Activated CD8-positive, alpha-beta memory T cell treated with anti-CD3 and anti-CD28 coated beads, Interleukin-2, amount 10 ng/mL, durations not matched to agents 7 days and 5 days (primary cell): ENCODE data around the gene PSD. TPM values are rescaled to one million over a fixed set of nuclear protein-coding genes. Genes with fewer than 3 reads are reported as not detected.

Experiments
- ATAC-seq: fragments of 150-1000 bp; cut with Tn5 transposase; one replicate; pipeline ENCODE4 v1.10.0; 2021; ENCODE audit warnings: moderate library complexity
- CTCF ChIA-PET: fragments of 350-600 bp; sonication (Branson Sonifier 250); formaldehyde crosslinking; loops from one replicate; lab custom pipeline; 2021; ENCODE audit warnings: antibody characterized with exemption; lab: Charles Lee
- DNase-seq: peaks from one replicate; pipeline ENCODE4 v3.0.0-alpha.2; 2020
- H3K27ac Mint-ChIP-seq: one replicate; pipeline ENCODE4 v1.8.0; 2021; ENCODE audit warnings: mild to moderate bottlenecking, mixed read lengths
- H3K27me3 Mint-ChIP-seq: one replicate; pipeline ENCODE4 v1.8.0; 2021; ENCODE audit warnings: mixed read lengths
- H3K36me3 Mint-ChIP-seq: one replicate; pipeline ENCODE4 v1.8.0; 2021; ENCODE audit warnings: mild to moderate bottlenecking, mixed read lengths
- H3K4me1 Mint-ChIP-seq: one replicate; pipeline ENCODE4 v1.8.0; 2021; ENCODE audit warnings: mixed read lengths
- H3K4me3 Mint-ChIP-seq: one replicate; pipeline ENCODE4 v1.8.0; 2021; ENCODE audit warnings: mild to moderate bottlenecking, moderate library complexity, mixed read lengths
- H3K9me3 Mint-ChIP-seq: one replicate; pipeline ENCODE4 v1.8.0; 2022; ENCODE audit warnings: low read depth, mixed read lengths
- total RNA-seq, 2 experiments: library from RNA; stranded (reverse); gene quantifications; one replicate each; pipeline ENCODE4 v1.2.3, GENCODE V29; 2021

The PSD gene
- total RNA-seq, 2 experiments from 2014 or later, result 2.8 to 2.9 TPM

DNA sequence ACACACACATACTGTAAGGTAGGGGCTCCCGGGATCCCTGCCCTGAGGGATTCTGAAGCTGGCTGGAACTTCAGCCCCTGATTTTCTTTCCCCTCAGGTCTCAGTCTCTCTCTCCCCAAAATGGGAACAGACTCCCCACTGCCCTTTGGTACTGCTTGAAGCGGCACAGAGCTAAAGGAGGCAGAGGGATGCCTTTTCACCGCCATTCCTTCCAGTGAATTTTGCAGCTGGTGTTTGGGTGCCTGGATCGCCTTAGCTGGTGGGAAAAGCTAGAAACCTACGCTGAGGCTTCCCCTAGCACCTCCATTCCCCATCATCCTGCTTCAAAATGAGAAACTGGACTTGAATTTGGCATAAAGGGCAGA lies 16.5 kb upstream of the PSD start:
- Mint-ChIP-seq H3K27me3 (no peaks in the 10 kb centered on the region), H3K4me1 (peaks cover 56% of the 10 kb centered on the region), H3K9me3 (no peaks in the 10 kb centered on the region), H3K36me3 (peaks cover 13% of the 10 kb centered on the region), H3K27ac (peak overlapping the region; percentile 89), H3K4me3 (peak overlapping the region; percentile 80)
- DNase-seq (no peak), ATAC-seq (no peak)
- CTCF ChIA-PET, result interaction anchor here (1.2 to 8.0 kb wide), 5 partner anchors 9 to 266 kb away, joined by 3 to 82 read pairs (median 6); partner anchors contain the start of gene FBXL15

DNA sequence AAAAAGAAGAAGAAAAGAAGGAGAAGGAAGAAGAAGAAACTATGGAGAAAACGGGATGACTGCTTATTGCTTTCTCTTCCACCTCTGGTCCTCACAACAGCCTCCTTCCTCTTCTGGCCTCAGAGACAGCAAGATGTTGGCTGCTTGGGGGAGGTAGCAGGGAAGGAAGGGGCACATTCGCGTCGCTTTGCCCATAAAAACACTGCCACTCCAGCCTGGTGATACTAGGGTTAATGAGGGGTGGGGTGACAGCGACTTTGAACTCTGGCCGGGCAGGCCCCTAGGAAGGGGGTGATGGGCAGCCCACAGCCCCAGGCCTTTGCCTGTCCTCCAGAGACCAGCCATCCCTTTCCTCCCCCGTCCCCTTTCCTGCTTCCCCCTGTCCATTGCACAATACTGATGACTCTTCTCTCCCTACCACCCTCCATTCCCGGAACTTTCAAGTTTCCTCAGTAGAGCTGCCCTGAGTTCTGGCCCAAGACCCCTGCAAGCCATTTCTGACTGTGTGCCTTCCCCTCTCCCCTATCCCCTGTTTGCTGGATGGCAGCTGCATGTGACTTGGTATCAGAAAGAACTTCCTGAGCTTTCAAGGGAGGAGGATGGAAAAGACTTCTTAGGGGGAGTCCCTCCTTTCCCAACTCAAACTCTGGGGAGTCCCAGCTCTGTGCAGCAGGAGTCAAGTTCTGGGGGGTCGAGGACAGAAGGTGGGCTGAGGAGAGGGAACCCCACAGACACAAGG lies 16.0 kb upstream of the PSD start:
- H3K36me3 Mint-ChIP-seq, result peaks cover 13% of the 10 kb centered on the region
- H3K4me1 Mint-ChIP-seq, result peaks cover 56% of the 10 kb centered on the region
- CTCF ChIA-PET, result interaction anchor here (0.6 to 8.0 kb wide), 7 partner anchors 10 to 265 kb away, joined by 3 to 82 read pairs (median 6); partner anchors contain the start of gene FBXL15
- H3K27ac Mint-ChIP-seq, result peak overlapping the region; percentile 89
- H3K4me3 Mint-ChIP-seq, result peak overlapping the region; percentile 80
- ATAC-seq (no peak), DNase-seq (no peak)
- H3K9me3 Mint-ChIP-seq, result no peaks in the 10 kb centered on the region
- H3K27me3 Mint-ChIP-seq, result no peaks in the 10 kb centered on the region

DNA sequence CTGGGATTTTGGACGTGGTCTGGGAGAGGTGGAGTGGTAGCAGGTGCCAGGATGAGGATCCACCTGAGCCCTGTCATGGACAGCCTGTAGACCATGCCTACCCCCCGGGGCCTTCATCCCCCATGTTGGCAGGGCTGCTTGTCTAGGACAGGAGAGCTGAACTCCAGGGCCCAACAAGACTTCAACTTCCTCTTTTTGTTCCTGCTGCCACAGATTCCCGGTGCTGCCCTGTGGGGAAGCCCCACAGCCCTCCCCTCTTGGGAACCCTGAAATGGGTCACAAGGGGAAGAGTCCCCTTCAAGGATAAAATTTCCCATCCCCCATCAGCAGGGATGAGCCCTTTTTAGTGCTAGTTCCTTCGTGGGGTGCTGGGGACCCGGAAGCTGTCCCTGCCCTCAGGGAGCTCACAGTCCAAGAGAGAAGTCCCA lies 15.0 kb upstream of the PSD start:
- no peaks in the 10 kb centered on the region for H3K9me3 Mint-ChIP-seq
- CTCF ChIA-PET, result interaction anchor here (0.6 to 8.0 kb wide), 6 partner anchors 11 to 203 kb away, joined by 3 to 82 read pairs (median 4); partner anchors contain the start of gene FBXL15
- H3K27ac Mint-ChIP-seq, result peak overlapping the region; percentile 95
- H3K4me3 Mint-ChIP-seq, result peak overlapping the region; percentile 91
- ATAC-seq (no peak), DNase-seq (no peak)
- peaks cover 13% of the 10 kb centered on the region for H3K36me3 Mint-ChIP-seq
- peaks cover 58% of the 10 kb centered on the region for H3K4me1 Mint-ChIP-seq
- H3K27me3 Mint-ChIP-seq, result no peaks in the 10 kb centered on the region

DNA sequence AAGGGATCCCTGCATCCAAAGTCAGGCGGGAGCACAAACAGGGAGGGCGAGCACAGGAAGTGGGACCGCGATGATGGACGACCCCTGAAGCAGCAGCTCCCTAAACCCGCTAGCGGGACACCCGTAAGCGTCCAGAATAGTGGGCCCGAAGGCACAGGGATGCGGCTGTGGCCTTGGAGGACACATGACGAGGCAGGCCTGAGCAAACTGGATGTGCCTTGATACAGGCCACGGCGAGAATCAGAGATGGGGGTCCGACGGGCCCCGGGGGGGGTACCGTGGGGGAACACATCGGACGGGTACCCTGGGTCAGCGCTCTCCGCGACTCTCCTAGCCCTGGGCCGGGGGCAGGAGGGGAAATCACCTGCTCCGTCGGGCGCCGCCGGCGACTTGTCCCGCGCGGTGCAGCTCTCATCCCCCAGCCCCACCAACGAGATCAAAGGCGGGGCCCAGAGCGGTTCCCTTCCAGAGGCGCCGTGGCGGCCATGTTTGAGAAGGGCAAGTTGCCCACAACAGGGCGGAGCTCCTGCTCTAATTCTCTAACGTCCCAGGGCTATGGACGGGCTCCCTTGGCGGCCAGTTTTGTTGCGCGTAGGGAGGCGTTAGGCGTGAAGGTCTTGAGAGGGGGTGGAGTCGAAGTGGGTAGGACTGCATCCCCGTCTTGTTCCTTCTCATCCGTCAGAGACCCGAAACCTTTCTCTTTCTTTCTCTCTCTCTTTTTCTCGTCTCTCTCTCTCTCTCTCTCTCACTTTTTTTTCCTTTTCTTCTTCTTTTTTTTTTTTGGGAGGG lies 13.8 kb upstream of the PSD start, which contains the start of gene CUEDC2:
TSS of gene CUEDC2 (minus strand) at position 413 of the 789 bp plus-strand sequence. CDS start 7,386 bp downstream, outside the sequence.
- peaks cover 4% of the 10 kb centered on the region for H3K36me3 Mint-ChIP-seq
- peak; percentile 99 for DNase-seq
- no peaks in the 10 kb centered on the region for H3K9me3 Mint-ChIP-seq
- peak; percentile 95 for ATAC-seq
- H3K4me1 Mint-ChIP-seq, result peaks cover 53% of the 10 kb centered on the region
- H3K27ac Mint-ChIP-seq, result peak within 1 kb of the TSS; percentile 95
- H3K4me3 Mint-ChIP-seq, result peak within 1 kb of the TSS; percentile 91
- H3K27me3 Mint-ChIP-seq, result no peaks in the 10 kb centered on the region
- CTCF ChIA-PET, result interaction anchor here (0.6 to 8.0 kb wide), 14 partner anchors 10 to 1484 kb away, joined by 3 to 82 read pairs (median 3); partner anchors contain the start of genes C10orf95, FBXL15 and SUFU

DNA sequence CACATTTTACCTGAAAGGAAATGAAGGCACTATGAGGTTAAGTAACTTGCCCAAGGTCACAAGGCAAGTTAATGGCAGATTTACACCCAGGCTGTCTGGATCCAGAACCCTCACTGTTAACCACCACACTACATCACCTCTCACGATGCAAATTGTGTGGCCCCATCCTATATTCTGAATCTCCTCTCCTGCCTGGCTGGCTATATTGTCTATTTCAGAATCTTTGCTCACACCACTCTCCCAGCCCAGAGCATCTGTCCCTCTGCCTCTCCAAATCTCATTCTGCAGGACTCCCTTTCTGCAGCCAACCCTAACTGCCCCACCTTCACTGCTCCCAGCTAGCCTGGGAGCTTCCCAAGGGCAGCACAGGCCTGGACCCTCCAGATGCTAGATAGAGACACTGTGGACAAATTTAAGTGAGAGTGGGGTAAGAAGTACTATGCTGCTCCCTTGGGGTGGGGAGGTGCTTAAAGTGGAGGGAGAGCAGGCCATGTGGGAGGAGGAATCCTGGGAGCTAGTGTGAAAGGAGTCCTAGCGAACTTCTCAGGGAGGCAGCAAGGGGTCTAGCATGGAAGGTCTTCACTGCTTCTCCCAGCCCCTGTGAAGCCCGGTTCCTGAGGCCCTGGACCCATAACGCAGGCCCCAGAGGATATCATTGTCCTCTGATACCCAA lies 13.0 kb upstream of the PSD start:
- Mint-ChIP-seq H3K27ac (peak overlapping the region; percentile 95), H3K9me3 (no peaks in the 10 kb centered on the region), H3K4me3 (peak overlapping the region; percentile 91), H3K4me1 (peaks cover 50% of the 10 kb centered on the region), H3K36me3 (peaks cover under 1% of the 10 kb centered on the region), H3K27me3 (no peaks in the 10 kb centered on the region)
- DNase-seq (no peak), ATAC-seq (no peak)
- CTCF ChIA-PET, result interaction anchor here (1.0 to 8.0 kb wide), 8 partner anchors 9 to 200 kb away, joined by 3 to 82 read pairs (median 4); partner anchors contain the start of genes C10orf95, FBXL15 and SUFU

DNA sequence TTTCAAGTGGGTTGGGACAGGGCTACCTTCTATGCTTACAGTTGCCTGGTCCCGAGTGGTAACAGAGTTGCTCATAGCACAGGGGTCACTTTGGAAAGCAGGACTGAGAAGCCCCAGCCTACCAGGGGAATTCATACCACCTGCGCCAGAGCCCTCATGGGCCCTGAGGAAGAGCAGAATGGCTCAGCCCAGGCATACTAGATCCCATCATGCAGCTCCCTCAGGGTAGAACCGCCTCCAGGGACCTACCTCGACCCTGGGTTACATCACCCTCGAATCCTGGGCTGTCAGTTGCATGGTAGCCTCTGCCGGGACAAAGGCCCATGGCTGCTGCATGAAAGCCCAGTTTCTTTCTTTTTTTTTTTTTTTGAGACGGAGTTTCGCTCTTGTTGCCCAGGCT lies 10.9 kb upstream of the PSD start:
- no peak for ATAC-seq
- H3K36me3 Mint-ChIP-seq, result no peaks in the 10 kb centered on the region
- H3K27ac Mint-ChIP-seq, result no peak overlapping the region
- H3K27me3 Mint-ChIP-seq, result no peaks in the 10 kb centered on the region
- H3K4me1 Mint-ChIP-seq, result peaks cover 33% of the 10 kb centered on the region
- CTCF ChIA-PET, result interaction anchor here (8.0 kb wide), 1 partner anchor 7 kb away, joined by 82 read pairs; the partner anchor contains the start of gene FBXL15
- DNase-seq, result no peak
- H3K4me3 Mint-ChIP-seq, result no peak overlapping the region
- H3K9me3 Mint-ChIP-seq, result no peaks in the 10 kb centered on the region

DNA sequence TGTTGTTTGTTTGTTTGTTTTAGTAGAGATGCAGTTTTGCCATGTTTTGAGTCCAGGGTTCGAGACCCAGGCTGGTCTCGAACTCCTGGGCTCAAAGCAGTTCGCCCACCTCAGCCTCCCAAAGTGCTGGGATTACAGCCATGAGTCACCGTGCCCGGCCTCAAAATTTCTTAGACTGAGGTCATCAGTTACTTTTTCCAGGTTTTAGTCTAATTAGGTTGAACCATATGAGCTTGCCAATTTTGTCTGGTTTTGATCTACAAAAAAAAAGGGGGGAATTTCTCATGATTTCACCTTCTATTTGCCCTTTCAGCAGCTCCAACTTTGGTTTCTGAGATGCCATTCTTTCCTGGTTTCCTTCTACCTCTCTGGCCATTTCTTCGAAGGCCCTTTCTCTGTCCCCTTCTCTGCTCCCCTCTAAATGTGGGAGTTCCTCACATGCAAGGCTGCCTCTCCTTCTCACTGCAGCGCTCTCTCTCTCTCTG lies 8.3 kb upstream of the PSD start:
- H3K4me1 Mint-ChIP-seq, result peaks cover 35% of the 10 kb centered on the region
- no peaks in the 10 kb centered on the region for H3K36me3 Mint-ChIP-seq
- CTCF ChIA-PET, result interaction anchor here (2.0 kb wide), 1 partner anchor 52 kb away, joined by 4 read pairs; no protein-coding TSS in a partner anchor
- H3K9me3 Mint-ChIP-seq, result no peaks in the 10 kb centered on the region
- no peak for DNase-seq
- no peaks in the 10 kb centered on the region for H3K27me3 Mint-ChIP-seq
- no peak overlapping the region for H3K27ac Mint-ChIP-seq
- no peak overlapping the region for H3K4me3 Mint-ChIP-seq
- ATAC-seq, result no peak

DNA sequence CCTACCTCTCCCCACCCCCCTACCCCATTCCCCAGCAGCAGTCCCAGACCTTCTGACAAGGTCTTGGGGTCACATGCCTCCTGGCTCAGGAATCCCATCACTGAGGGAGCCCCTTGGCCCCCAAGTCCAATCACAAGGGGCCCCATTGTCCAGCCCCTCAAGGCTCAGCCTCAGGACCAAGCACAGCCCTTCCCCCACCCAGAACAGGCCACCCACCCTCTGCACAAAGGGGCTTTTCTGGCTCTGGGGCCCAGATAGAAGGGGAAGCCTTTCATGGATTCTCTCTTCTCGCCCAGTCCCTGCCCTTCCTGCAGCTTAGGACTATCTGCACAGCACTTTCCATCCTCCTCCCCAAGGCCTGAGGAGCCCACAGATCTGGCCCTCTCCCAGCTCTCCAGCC lies 6.9 kb upstream of the PSD start:
- H3K27ac Mint-ChIP-seq, result no peak overlapping the region
- H3K4me3 Mint-ChIP-seq, result no peak overlapping the region
- H3K27me3 Mint-ChIP-seq, result no peaks in the 10 kb centered on the region
- peaks cover 31% of the 10 kb centered on the region for H3K4me1 Mint-ChIP-seq
- CTCF ChIA-PET, result interaction anchor here (0.8 to 7.2 kb wide), 6 partner anchors 8 to 194 kb away, joined by 3 to 82 read pairs (median 4); partner anchors contain the start of gene CUEDC2
- DNase-seq, result no peak
- peaks cover 1% of the 10 kb centered on the region for H3K36me3 Mint-ChIP-seq
- H3K9me3 Mint-ChIP-seq, result no peaks in the 10 kb centered on the region
- ATAC-seq, result no peak

DNA sequence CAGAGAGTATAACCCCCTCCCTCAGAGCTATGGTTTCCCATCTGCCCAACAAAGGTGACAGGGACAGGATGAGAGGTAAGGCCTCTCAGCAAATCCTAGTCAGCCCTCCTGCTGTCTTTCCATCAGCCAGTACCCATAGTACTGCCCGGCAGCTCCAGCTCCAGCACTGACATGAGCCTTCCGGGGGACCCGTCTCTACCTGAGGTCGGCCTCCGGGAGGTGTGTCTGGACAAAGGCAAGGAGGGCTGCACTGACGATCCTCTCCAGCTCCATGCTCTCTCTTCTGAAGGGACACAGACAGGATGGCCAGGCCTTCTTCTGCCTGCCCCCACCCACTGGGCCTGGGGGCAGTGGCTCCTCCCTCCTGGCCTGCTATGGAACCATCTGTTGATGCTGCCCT lies 6.3 kb upstream of the PSD start:
- DNase-seq, result no peak
- Mint-ChIP-seq H3K4me1 (peaks cover 36% of the 10 kb centered on the region), H3K36me3 (peaks cover 1% of the 10 kb centered on the region), H3K27me3 (no peaks in the 10 kb centered on the region), H3K27ac (no peak overlapping the region), H3K4me3 (no peak overlapping the region), H3K9me3 (no peaks in the 10 kb centered on the region)
- CTCF ChIA-PET, result interaction anchor here (0.7 to 7.2 kb wide), 7 partner anchors 9 to 194 kb away, joined by 3 to 82 read pairs (median 4); partner anchors contain the start of genes C10orf95 and CUEDC2
- ATAC-seq, result no peak

DNA sequence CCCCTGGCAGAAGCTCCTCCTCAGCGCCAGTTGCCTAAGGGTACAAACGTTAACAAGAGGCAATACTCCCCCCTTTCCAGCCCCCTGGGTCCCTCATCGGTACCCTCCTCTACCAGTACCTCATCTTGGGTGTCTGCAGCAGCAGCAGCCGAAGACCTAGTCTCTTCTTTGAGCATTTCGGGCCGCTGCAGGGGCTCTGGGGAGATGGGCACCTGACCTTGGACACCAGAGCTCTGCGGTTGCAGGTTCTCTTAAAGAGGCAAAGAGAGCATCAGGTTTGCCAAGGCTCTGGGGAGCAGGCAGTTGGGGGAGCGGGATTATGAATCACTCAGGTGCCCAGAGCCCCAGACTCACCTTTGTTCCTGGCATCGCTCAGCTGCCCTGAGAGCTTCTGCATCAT lies 5.6 kb upstream of the PSD start:
- Mint-ChIP-seq H3K27me3 (peaks cover under 1% of the 10 kb centered on the region), H3K36me3 (peaks cover 1% of the 10 kb centered on the region), H3K27ac (no peak overlapping the region), H3K4me1 (peaks cover 43% of the 10 kb centered on the region), H3K4me3 (no peak overlapping the region), H3K9me3 (no peaks in the 10 kb centered on the region)
- ATAC-seq (no peak), DNase-seq (no peak)
- CTCF ChIA-PET, result interaction anchor here (0.5 to 7.2 kb wide), 8 partner anchors 9 to 193 kb away, joined by 3 to 82 read pairs (median 8); partner anchors contain the start of genes C10orf95 and CUEDC2

DNA sequence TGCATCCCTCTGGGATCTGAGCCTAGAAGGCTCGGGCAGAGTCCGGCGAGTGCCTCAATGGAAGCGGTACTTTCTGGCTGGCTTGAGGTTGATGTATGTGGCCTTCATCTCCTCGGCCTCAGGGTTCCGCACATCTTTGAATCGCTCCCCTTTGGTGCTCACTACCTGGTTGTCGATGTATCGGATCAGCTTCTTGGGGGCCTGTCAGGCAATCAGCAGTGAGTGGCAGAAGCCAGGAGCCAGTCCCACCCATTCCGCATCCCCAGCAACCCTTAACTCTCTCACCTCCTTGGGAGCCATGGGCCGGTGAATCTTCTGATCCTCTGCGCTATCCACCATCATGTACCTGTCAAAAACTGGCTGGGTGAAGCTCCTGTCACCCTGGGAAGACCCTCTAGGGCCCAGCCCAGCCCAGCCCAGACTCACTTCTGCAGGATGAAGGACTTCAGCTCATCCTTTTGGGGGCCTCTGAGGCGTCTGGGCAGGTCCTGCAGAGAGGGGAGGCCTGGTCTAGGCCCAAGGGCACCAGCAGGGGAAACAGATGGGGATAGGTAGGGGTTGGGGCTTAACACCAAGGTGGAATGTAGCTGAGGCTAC lies 4.9 kb upstream of the PSD start:
- Mint-ChIP-seq H3K27me3 (peaks cover 4% of the 10 kb centered on the region), H3K4me3 (no peak overlapping the region), H3K27ac (no peak overlapping the region), H3K9me3 (no peaks in the 10 kb centered on the region), H3K36me3 (peaks cover 1% of the 10 kb centered on the region), H3K4me1 (peaks cover 45% of the 10 kb centered on the region)
- DNase-seq, result no peak
- ATAC-seq, result no peak
- CTCF ChIA-PET, result interaction anchor here (0.5 to 7.2 kb wide), 15 partner anchors 10 to 254 kb away, joined by 3 to 82 read pairs (median 7); partner anchors contain the start of genes C10orf95, CUEDC2 and ELOVL3
